ENCODE data around the gene TMEM245.

GRCh38 chr9:109167716-109168115, 48.0 kb upstream of the TMEM245 start:
- TF ChIP-seq CTCF (IDR thresholded peaks at IDR 0.05) (no peak), POLR2A (IDR thresholded peaks at IDR 0.05) (no peak), EP300 (IDR thresholded peaks at IDR 0.05) (no peak)

Data from sigmoid colon (tissue), 4 donors.